Endothelial cell of umbilical vein (primary cell): ENCODE results near the gene ZRSR2. TPM values are rescaled to one million over a fixed set of nuclear protein-coding genes. Genes with fewer than 3 reads are reported as not detected.

Source experiments
- BruUV-seq: library from RNA; stranded (reverse); fragments of 400-500 nt; replicated peaks from 2 replicates; lab custom pipeline; 2021; lab: Mats Ljungman, UMichigan
- CTCF ChIA-PET: fragments of 300-600, 350-600 bp; sonication (Branson Sonifier 250); formaldehyde crosslinking; loops from one replicate; lab custom pipeline; 2021; ENCODE audit warnings: antibody characterized with exemption, inconsistent platforms; lab: Charles Lee
- POLR2A ChIA-PET: fragments of 300-600, 350-600 bp; sonication (Branson Sonifier 250); formaldehyde crosslinking; loops from one replicate; lab custom pipeline; 2021; ENCODE audit warnings: antibody characterized with exemption, inconsistent platforms; lab: Charles Lee
- DNase-seq: peaks from one replicate; pipeline ENCODE4 v3.0.0-alpha.2; 2011; ENCODE audit warnings: low read depth, low spot score
- FAIRE-seq: peaks from 2 replicates; lab custom pipeline; 2011; peaks lifted over from hg19 to GRCh38; lab: Jason Lieb, UNC
- H2AFZ ChIP-seq: 2 replicates; pipeline ENCODE4 v1.6.0; 2012; ENCODE audit warnings: low read depth, low read length, control low read depth, inconsistent platforms
- H3K27ac ChIP-seq: 2 replicates; pipeline ENCODE4 v1.5.1; 2011; ENCODE audit warnings: low read depth, mild to moderate bottlenecking, control low read depth, low read length, moderate library complexity; ENCODE audit not compliant: insufficient read depth
- H3K27me3 ChIP-seq, 2 experiments: 2 replicates each; pipeline versions ENCODE4 v1.6.0 to v1.6.1; 2011; ENCODE audit warnings: low read length in 2 of 2, mixed read lengths in 1 of 2; ENCODE audit not compliant: control insufficient read depth in 2 of 2, insufficient read depth in 2 of 2
- H3K36me3 ChIP-seq, 2 experiments: 2 replicates in 1 of 2; 3 replicates in 1 of 2; pipeline ENCODE4 v1.5.1; 2011; ENCODE audit warnings: low read length in 2 of 2, mild to moderate bottlenecking in 1 of 2, moderate library complexity in 1 of 2; ENCODE audit not compliant: control insufficient read depth in 2 of 2, insufficient read depth in 2 of 2; ENCODE audit errors: extremely low read depth in 1 of 2
- H3K4me1 ChIP-seq: 3 replicates; pipeline ENCODE4 v1.5.1; 2011; ENCODE audit warnings: mild to moderate bottlenecking, low read length; ENCODE audit not compliant: control insufficient read depth, insufficient read depth; ENCODE audit errors: extremely low read depth
- H3K4me2 ChIP-seq: 2 replicates; pipeline ENCODE4 v1.6.1; 2011; ENCODE audit warnings: low read length, control low read depth, mixed read lengths; ENCODE audit not compliant: insufficient read depth
- H3K4me3 ChIP-seq, 3 experiments: fragments of 200-600 bp in 1 of 3; sonication (generic), shearing (Covaris generic) in 1 of 3; replicated peaks in 1 of 3; 2 replicates each; pipeline ENCODE4 v1.5.1; 2011 to 2016; ENCODE audit warnings: control low read depth in 3 of 3, low read length in 3 of 3, mild to moderate bottlenecking in 2 of 3, inconsistent platforms in 1 of 3, low read depth in 1 of 3, moderate library complexity in 1 of 3; ENCODE audit not compliant: insufficient read depth in 1 of 3
- H3K79me2 ChIP-seq: 2 replicates; pipeline ENCODE4 v1.6.0; 2012; ENCODE audit warnings: low read length, inconsistent platforms; ENCODE audit not compliant: control insufficient read depth, insufficient read depth
- H3K9ac ChIP-seq: replicated peaks from 2 replicates; pipeline ENCODE3; 2011; ENCODE audit warnings: low read length, control low read depth; ENCODE audit not compliant: insufficient read depth; ENCODE audit errors: extremely low read depth
- H3K9me1 ChIP-seq: replicated peaks from 3 replicates; pipeline ENCODE4 v1.6.0; 2011; ENCODE audit warnings: mild to moderate bottlenecking, low read length; ENCODE audit not compliant: control insufficient read depth, insufficient read depth; ENCODE audit errors: extremely low read depth
- H3K9me3 ChIP-seq: replicated peaks from 2 replicates; pipeline ENCODE4 v1.5.1; 2012; ENCODE audit warnings: low read length, inconsistent platforms; ENCODE audit not compliant: control insufficient read depth, insufficient read depth
- H4K20me1 ChIP-seq: replicated peaks from 2 replicates; pipeline ENCODE3; 2011; ENCODE audit warnings: mild to moderate bottlenecking, low read length; ENCODE audit not compliant: control insufficient read depth, insufficient read depth; ENCODE audit errors: extremely low read depth
- EZH2 ChIP-seq: IDR thresholded peaks from 2 replicates; pipeline ENCODE4 v1.6.1; 2012; ENCODE audit warnings: borderline replicate concordance, low read depth, mild to moderate bottlenecking, moderate library complexity, low read length, inconsistent platforms; ENCODE audit not compliant: severe bottlenecking
- FOS ChIP-seq: IDR thresholded peaks from 2 replicates; pipeline ENCODE4 v1.6.1; 2011; ENCODE audit warnings: mild to moderate bottlenecking, low read length, moderate library complexity, borderline replicate concordance; ENCODE audit not compliant: insufficient read depth
- GATA2 ChIP-seq: IDR thresholded peaks from 2 replicates; pipeline ENCODE4 v1.7.0; 2011; ENCODE audit warnings: low read depth, mild to moderate bottlenecking, moderate library complexity, mixed read lengths, low read length; ENCODE audit not compliant: insufficient read length, insufficient read depth
- JUN ChIP-seq: IDR thresholded peaks from 2 replicates; pipeline ENCODE4 v1.6.1; 2011; ENCODE audit warnings: borderline replicate concordance, low read depth; ENCODE audit not compliant: insufficient read length, insufficient read depth
- MYC ChIP-seq: IDR thresholded peaks from one replicate; pipeline ENCODE4 v1.6.1; 2011; ENCODE audit warnings: mild to moderate bottlenecking, low read depth, low read length
- POLR2A ChIP-seq: IDR thresholded peaks from 2 replicates; pipeline ENCODE4 v1.6.1; 2012; ENCODE audit warnings: low read depth, mild to moderate bottlenecking, control low read depth, low read length
- POLR2AphosphoS5 ChIP-seq: IDR thresholded peaks from 2 replicates; pipeline ENCODE4 v1.6.1; 2012; ENCODE audit warnings: low read depth, mild to moderate bottlenecking, control low read depth, low read length, moderate library complexity; ENCODE audit not compliant: insufficient read depth
- dilution Hi-C: fragments of 300-500 bp; cut with MboI; formaldehyde crosslinking; loops from one replicate; pipeline ENCODE4 v1.15.0; 2019; ENCODE audit warnings: low sequenced_read_pairs; ENCODE audit not compliant: extremely low pct_ligation_motif_present
- intact Hi-C: fragments of 100-400 bp; cut with micrococcal nuclease; formaldehyde crosslinking; loops from one replicate; pipeline ENCODE4 v1.10.0; 2022
- polyA plus RNA-seq, 4 experiments: library from polyadenylated mRNA; depleted of rRNA in 3 of 4; stranded (reverse) in 3 of 4; unstranded in 1 of 4; fragments of >200 nt; gene quantifications; 2 replicates each; pipeline versions ENCODE4 v1.2.1 to v1.2.3, GENCODE V29; 2011 to 2012; ENCODE audit warnings: missing spikeins in 1 of 4
- total RNA-seq: library from RNA; stranded (reverse); gene quantifications from 2 replicates; pipeline ENCODE4 v1.2.3, GENCODE V29; 2021
- TF ChIP-seq, protein P1 (sequence below): IDR thresholded peaks from 2 replicates; pipeline ENCODE4 v1.6.1; 2011; ENCODE audit not compliant: insufficient read depth, insufficient read length
- TF ChIP-seq, protein P2 (sequence below), 2 donors: IDR thresholded peaks; 1 replicate in 1 of 2; 2 replicates in 1 of 2; pipeline ENCODE4 v1.5.1; 2011; ENCODE audit warnings: low read length in 2 of 2, mild to moderate bottlenecking in 2 of 2, moderate library complexity in 2 of 2, control low read depth in 1 of 2, inconsistent platforms in 1 of 2, low read depth in 1 of 2; ENCODE audit not compliant: insufficient read depth in 1 of 2; ENCODE audit errors: extremely low read depth in 1 of 2

The ZRSR2 gene
- total and polyA plus RNA-seq, 2 donors (not counting 3 experiments of a cell fraction or from before 2014, with no cell fraction given): 3.3 to 8.1 TPM

DNA sequence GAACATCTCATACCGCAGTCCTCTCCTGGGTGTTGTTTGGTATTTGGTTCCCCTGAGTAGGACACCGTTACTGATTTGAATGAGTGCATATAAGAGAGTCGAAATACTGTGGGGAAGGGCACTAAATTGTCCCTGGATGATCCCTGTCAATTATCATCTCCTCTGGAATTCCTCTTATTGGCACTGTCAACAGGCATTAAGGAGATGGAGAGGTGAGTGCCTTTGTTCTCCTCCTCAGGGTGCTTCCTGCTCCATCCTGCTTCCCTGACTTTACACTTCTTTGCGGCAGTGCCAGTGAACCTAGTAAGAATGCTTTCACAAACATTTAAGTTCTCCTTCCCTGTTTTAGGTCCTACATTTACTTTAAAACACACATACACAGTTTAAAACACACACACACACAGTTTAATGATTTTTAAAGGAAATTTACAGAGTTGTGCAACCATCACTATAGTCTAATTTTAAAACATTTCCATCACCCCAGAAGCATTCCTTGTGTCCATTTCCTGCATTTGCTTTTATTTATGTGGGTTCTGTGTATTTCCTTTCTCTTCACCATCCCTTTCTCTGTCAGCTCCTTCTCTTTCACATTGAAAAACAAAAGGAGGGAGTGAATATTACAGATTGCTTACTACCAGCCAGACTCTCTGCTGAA, 20.9 kb upstream of the ZRSR2 start:
- no peak overlapping the region for H3K9ac ChIP-seq
- H3K4me1 ChIP-seq: no peaks in the 10 kb centered on the region
- POLR2A ChIA-PET: no interaction called here
- dilution Hi-C loops: no loop called here
- H3K9me1 ChIP-seq: no peaks in the 10 kb centered on the region
- H3K27ac ChIP-seq: no peak overlapping the region
- H3K4me3 ChIP-seq: no peak overlapping the region
- intact Hi-C loops: loop anchor here (10.0 kb wide), 1 partner anchor 675 kb away; no protein-coding TSS in a partner anchor
- no peak for DNase-seq
- no peak for FAIRE-seq
- TF ChIP-seq GATA2 (no peak), POLR2AphosphoS5 (no peak), MYC (no peak), JUN (no peak), EZH2 (no peak), FOS (no peak), POLR2A (no peak)
- TF ChIP-seq, protein P1, sequence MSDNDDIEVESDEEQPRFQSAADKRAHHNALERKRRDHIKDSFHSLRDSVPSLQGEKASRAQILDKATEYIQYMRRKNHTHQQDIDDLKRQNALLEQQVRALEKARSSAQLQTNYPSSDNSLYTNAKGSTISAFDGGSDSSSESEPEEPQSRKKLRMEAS: no peak
- TF ChIP-seq, protein P2, sequence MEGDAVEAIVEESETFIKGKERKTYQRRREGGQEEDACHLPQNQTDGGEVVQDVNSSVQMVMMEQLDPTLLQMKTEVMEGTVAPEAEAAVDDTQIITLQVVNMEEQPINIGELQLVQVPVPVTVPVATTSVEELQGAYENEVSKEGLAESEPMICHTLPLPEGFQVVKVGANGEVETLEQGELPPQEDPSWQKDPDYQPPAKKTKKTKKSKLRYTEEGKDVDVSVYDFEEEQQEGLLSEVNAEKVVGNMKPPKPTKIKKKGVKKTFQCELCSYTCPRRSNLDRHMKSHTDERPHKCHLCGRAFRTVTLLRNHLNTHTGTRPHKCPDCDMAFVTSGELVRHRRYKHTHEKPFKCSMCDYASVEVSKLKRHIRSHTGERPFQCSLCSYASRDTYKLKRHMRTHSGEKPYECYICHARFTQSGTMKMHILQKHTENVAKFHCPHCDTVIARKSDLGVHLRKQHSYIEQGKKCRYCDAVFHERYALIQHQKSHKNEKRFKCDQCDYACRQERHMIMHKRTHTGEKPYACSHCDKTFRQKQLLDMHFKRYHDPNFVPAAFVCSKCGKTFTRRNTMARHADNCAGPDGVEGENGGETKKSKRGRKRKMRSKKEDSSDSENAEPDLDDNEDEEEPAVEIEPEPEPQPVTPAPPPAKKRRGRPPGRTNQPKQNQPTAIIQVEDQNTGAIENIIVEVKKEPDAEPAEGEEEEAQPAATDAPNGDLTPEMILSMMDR (IDR thresholded peaks at IDR 0.05; ENCODE audit: extremely low read depth in 1 of 2, insufficient read depth in 1 of 2, low read depth in 1 of 2, low read length in 2 of 2): no peak
- H4K20me1 ChIP-seq: no peaks in the 10 kb centered on the region
- H3K9me3 ChIP-seq: no peaks in the 10 kb centered on the region
- H2AFZ ChIP-seq: no peak overlapping the region
- CTCF ChIA-PET: no interaction called here
- no peaks in the 10 kb centered on the region for H3K27me3 ChIP-seq
- no TSS peak for BruUV-seq
- no peaks in the 10 kb centered on the region for H3K36me3 ChIP-seq
- H3K79me2 ChIP-seq: no peaks in the 10 kb centered on the region
- no peak overlapping the region for H3K4me2 ChIP-seq
